ENCODE data around the gene ULBP2. TPM values are rescaled to one million over a fixed set of nuclear protein-coding genes. Genes with fewer than 3 reads are reported as not detected.
A peak's percentile ranks its signal among the peaks of the same experiment; 100 is the strongest.
"Not testable (repeated sequence)": the region's sequence is repeated elsewhere in the genome, so short reads cannot be mapped to it uniquely, and the experiment has no call there.

Gene ULBP2
- total RNA-seq, 2 experiments from 2014 or later, result 1.8 to 1.9 TPM

DNA sequence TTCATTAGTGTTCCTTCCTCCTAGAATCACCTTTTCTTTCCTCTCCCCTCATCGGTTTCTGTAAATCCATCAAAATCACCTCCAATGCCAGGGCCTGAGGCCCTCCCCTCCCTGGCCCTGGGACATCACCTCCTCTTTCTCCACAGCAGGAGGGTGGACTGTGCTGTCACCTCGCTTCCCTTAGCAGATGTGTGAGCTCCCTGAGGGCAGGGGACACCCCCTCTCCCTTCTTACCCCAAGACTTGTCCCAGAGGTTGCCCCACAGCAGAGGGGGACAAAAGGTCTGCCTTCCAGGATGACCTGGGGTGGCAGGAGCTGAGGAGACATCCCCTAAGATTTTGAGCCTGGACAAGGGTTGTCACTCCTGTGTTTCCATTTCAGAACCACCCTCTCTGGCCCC is 27.8 kb downstream of the ULBP2 start:
- H3K4me3 ChIP-seq (ENCODE audit: low read length), result no peak overlapping the region
- Mint-ChIP-seq H3K9me3 (no peaks in the 10 kb centered on the region), H3K36me3 (ENCODE audit: low read depth) (no peaks in the 10 kb centered on the region), H3K27me3 (peaks cover 90% of the 10 kb centered on the region), H3K4me1 (ENCODE audit: low read depth) (peaks cover 13% of the 10 kb centered on the region), H3K27ac (no peak overlapping the region), H3K4me3 (no peak overlapping the region)
- intact Hi-C loops (cut with DNase I, micrococcal nuclease), result no loop called here
- H3K4me1 ChIP-seq (ENCODE audit: insufficient read depth, low read length), result peaks cover 11% of the 10 kb centered on the region
- TF ChIP-seq, protein P1, sequence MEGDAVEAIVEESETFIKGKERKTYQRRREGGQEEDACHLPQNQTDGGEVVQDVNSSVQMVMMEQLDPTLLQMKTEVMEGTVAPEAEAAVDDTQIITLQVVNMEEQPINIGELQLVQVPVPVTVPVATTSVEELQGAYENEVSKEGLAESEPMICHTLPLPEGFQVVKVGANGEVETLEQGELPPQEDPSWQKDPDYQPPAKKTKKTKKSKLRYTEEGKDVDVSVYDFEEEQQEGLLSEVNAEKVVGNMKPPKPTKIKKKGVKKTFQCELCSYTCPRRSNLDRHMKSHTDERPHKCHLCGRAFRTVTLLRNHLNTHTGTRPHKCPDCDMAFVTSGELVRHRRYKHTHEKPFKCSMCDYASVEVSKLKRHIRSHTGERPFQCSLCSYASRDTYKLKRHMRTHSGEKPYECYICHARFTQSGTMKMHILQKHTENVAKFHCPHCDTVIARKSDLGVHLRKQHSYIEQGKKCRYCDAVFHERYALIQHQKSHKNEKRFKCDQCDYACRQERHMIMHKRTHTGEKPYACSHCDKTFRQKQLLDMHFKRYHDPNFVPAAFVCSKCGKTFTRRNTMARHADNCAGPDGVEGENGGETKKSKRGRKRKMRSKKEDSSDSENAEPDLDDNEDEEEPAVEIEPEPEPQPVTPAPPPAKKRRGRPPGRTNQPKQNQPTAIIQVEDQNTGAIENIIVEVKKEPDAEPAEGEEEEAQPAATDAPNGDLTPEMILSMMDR (IDR thresholded peaks at IDR 0.05), result no peak
- H3K27ac ChIP-seq (ENCODE audit: low read depth in 1 of 2, low read length in 2 of 2), result no peak overlapping the region
- peaks cover 32 to 46% of the 10 kb centered on the region in 2 experiments for H3K27me3 ChIP-seq (ENCODE audit: control insufficient read depth in 1 of 2, insufficient read depth in 2 of 2, low read length in 2 of 2)
- no peak for DNase-seq
- ATAC-seq (ENCODE audit: poor library complexity), result no peak
- H3K36me3 ChIP-seq (ENCODE audit: insufficient read depth, low read length), result no peaks in the 10 kb centered on the region
- ChIA-PET POLR2A (no interaction called here), CTCF (no interaction called here)
- peaks cover 0 to 8% of the 10 kb centered on the region in 2 experiments for H3K9me3 ChIP-seq (ENCODE audit: control insufficient read depth in 1 of 2, insufficient read depth in 1 of 2, low read length in 2 of 2)

DNA sequence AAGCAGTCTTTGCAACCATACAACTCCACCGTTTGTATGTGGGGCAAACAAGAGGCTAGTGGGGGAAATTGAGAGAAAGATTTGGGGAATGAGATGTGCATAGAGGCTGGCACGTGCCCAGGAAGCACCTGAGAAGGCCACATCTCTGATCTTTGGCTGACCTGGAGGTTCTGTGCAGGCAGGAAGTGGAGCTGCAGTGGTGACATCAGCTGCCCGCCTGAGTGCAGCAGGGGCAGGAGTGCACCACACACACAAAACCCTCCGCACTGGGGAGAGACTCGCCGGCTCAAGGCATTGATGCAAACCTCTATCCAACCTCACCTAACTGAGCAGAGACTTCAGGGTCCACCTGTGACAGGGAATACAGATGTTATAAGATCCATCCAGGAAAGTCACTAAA is 32.6 kb downstream of the ULBP2 start:
- H3K4me3 ChIP-seq (ENCODE audit: low read length); H3K36me3 ChIP-seq (ENCODE audit: insufficient read depth, low read length); H3K27ac Mint-ChIP-seq; ATAC-seq (ENCODE audit: poor library complexity); H3K4me1 Mint-ChIP-seq (ENCODE audit: low read depth); intact Hi-C loops (cut with DNase I, micrococcal nuclease); H3K4me3 Mint-ChIP-seq; H3K36me3 Mint-ChIP-seq (ENCODE audit: low read depth); H3K4me1 ChIP-seq (ENCODE audit: insufficient read depth, low read length); POLR2A ChIA-PET; H3K9me3 ChIP-seq (ENCODE audit: control insufficient read depth in 1 of 2, insufficient read depth in 1 of 2, low read length in 2 of 2); H3K27ac ChIP-seq (ENCODE audit: low read depth in 1 of 2, low read length in 2 of 2); H3K9me3 Mint-ChIP-seq: not testable (repeated sequence)
- DNase-seq, result peak in 1 of 14 experiments; percentile 26
- CTCF ChIA-PET, result interaction anchor here (1.3 kb wide), 1 partner anchor 10 kb away, joined by 6 read pairs; no protein-coding TSS in a partner anchor
- H3K27me3 Mint-ChIP-seq, result peaks cover 91% of the 10 kb centered on the region
- peaks cover 30 to 35% of the 10 kb centered on the region in 2 experiments for H3K27me3 ChIP-seq (ENCODE audit: control insufficient read depth in 1 of 2, insufficient read depth in 2 of 2, low read length in 2 of 2)

DNA sequence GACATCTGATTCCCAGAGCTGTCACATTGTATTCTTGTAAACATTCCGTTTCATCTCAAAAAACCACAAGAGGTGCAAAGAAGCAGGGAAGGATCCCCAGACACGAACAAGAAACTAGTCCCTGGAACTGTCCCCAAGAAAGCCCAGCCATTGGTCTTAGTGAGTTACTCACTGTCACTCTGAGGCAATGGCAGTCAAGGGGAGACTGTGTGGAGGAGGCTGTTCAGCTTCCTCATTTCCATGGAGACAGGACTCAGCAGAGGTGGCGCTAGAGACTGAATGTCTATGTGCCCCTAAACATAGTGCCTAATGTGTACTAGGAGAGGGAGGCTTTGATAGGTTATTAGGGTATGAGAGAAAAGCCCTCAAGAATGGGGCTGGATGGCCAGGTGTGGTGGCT is 33.0 kb downstream of the ULBP2 start:
- Mint-ChIP-seq H3K27me3 (peaks cover 91% of the 10 kb centered on the region), H3K4me3 (no peak overlapping the region), H3K9me3 (no peaks in the 10 kb centered on the region), H3K4me1 (ENCODE audit: low read depth) (no peaks in the 10 kb centered on the region), H3K36me3 (ENCODE audit: low read depth) (no peaks in the 10 kb centered on the region), H3K27ac (no peak overlapping the region)
- TF ChIP-seq, protein P1 (IDR thresholded peaks at IDR 0.05), result no peak
- POLR2A ChIA-PET, result no interaction called here
- H3K27me3 ChIP-seq (ENCODE audit: control insufficient read depth in 1 of 2, insufficient read depth in 2 of 2, low read length in 2 of 2), result peaks cover 30 to 32% of the 10 kb centered on the region in 2 experiments
- H3K9me3 ChIP-seq (ENCODE audit: control insufficient read depth in 1 of 2, insufficient read depth in 1 of 2, low read length in 2 of 2), result no peaks in the 10 kb centered on the region
- H3K36me3 ChIP-seq (ENCODE audit: insufficient read depth, low read length), result no peaks in the 10 kb centered on the region
- DNase-seq (no peak), ATAC-seq (ENCODE audit: poor library complexity) (no peak)
- CTCF ChIA-PET, result interaction anchor here (1.3 kb wide), 1 partner anchor 9 kb away, joined by 6 read pairs; no protein-coding TSS in a partner anchor
- H3K4me1 ChIP-seq (ENCODE audit: insufficient read depth, low read length), result no peaks in the 10 kb centered on the region
- no peak overlapping the region for H3K4me3 ChIP-seq (ENCODE audit: low read length)
- intact Hi-C loops (cut with DNase I, micrococcal nuclease), result no loop called here
- H3K27ac ChIP-seq (ENCODE audit: low read depth in 1 of 2, low read length in 2 of 2), result no peak overlapping the region

DNA sequence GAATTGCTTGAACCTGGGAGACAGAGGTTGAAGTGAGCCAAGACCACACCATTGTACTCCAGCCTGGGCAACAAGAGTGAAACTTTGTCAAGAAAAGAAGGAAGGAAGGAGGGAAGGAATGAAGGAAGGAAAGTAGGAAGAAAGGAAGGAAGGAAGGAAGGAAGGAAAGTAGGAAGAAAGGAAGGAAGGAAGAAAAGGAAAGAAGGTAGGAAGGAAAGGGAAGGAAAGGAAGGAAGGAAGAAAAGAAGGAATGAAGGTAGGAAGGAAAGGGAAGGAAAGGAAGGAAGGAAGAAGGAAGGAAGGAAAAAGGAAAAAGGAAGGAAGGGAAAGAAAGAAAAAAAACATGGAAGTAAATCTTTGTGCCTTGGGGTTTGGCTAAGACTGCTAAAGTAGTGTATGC is 33.6 kb downstream of the ULBP2 start:
- Mint-ChIP-seq H3K4me3 (no peak overlapping the region), H3K9me3 (no peaks in the 10 kb centered on the region), H3K27me3 (peaks cover 90% of the 10 kb centered on the region), H3K27ac (no peak overlapping the region), H3K4me1 (ENCODE audit: low read depth) (no peaks in the 10 kb centered on the region), H3K36me3 (ENCODE audit: low read depth) (no peaks in the 10 kb centered on the region)
- CTCF ChIA-PET, result interaction anchor here (1.3 kb wide), 1 partner anchor 9 kb away, joined by 6 read pairs; no protein-coding TSS in a partner anchor
- ATAC-seq (ENCODE audit: poor library complexity) (no peak), DNase-seq (no peak)
- no peak overlapping the region for H3K27ac ChIP-seq (ENCODE audit: low read depth in 1 of 2, low read length in 2 of 2)
- TF ChIP-seq, protein P1 (IDR thresholded peaks at IDR 0.05), result no peak
- intact Hi-C loops (cut with DNase I, micrococcal nuclease), result no loop called here
- POLR2A ChIA-PET, result no interaction called here
- H3K9me3 ChIP-seq (ENCODE audit: control insufficient read depth in 1 of 2, insufficient read depth in 1 of 2, low read length in 2 of 2), result no peaks in the 10 kb centered on the region
- no peaks in the 10 kb centered on the region for H3K36me3 ChIP-seq (ENCODE audit: insufficient read depth, low read length)
- peaks cover 26 to 30% of the 10 kb centered on the region in 2 experiments for H3K27me3 ChIP-seq (ENCODE audit: control insufficient read depth in 1 of 2, insufficient read depth in 2 of 2, low read length in 2 of 2)
- no peaks in the 10 kb centered on the region for H3K4me1 ChIP-seq (ENCODE audit: insufficient read depth, low read length)
- no peak overlapping the region for H3K4me3 ChIP-seq (ENCODE audit: low read length)

Data from CD4-positive, alpha-beta T cell (primary cell).